Measurements from ENCODE around the gene ATP10B. TPM values are rescaled to one million over a fixed set of nuclear protein-coding genes. Genes with fewer than 3 reads are reported as not detected.

Gene ATP10B
- total and polyA plus RNA-seq, 2 of the 8 experiments (the other 6 are each of a cell fraction or from before 2014, with no cell fraction given): 0.06 to 0.11 TPM

- TF ChIP-seq MAX (IDR thresholded peaks at IDR 0.05): no peak
- TF ChIP-seq SP2 (IDR thresholded peaks at IDR 0.05; ENCODE audit: low read length): no peak
- TF ChIP-seq CREB1 (IDR thresholded peaks at IDR 0.05): no peak
- TF ChIP-seq RFX5 (IDR thresholded peaks at IDR 0.05; ENCODE audit: borderline replicate concordance, low read depth, low read length): no peak
- TF ChIP-seq RNF2 (IDR thresholded peaks at IDR 0.05; ENCODE audit: borderline replicate concordance, low read depth, low read length, missing control alignments, poor library complexity, severe bottlenecking): no peak
- TF ChIP-seq CTBP2 (IDR thresholded peaks at IDR 0.05; ENCODE audit: borderline replicate concordance, insufficient read depth, insufficient read length, low read length): no peak
- no peak for TF ChIP-seq NANOG (IDR thresholded peaks at IDR 0.05; ENCODE audit: insufficient read depth, low read depth, low read length, poor library complexity, severe bottlenecking)
- no peak for TF ChIP-seq TAF7 (optimal IDR thresholded peaks at IDR 0.05; ENCODE audit: borderline replicate concordance, low read depth, low read length)
- no peak for TF ChIP-seq NRF1 (IDR thresholded peaks at IDR 0.05; ENCODE audit: low read depth, low read length)
These were observed 335.1 kb downstream of the ATP10B start (continued) for GRCh38 chr5:160516696-160517530.

All from H1 (cell line).